MM.1S (cell line): ENCODE results near the gene S1PR5.

ENCODE experiments used
- CTCF ChIP-seq: fragments of 300-600 bp; sonication (generic); IDR thresholded peaks from 2 replicates; pipeline ENCODE4 v1.5.1; 2016; ENCODE audit warnings: antibody characterized with exemption, low read length, mixed read lengths
- EZH2 ChIP-seq: fragments of 300-600 bp; sonication (generic); optimal IDR thresholded peaks from 2 replicates; pipeline ENCODE3; 2017; ENCODE audit warnings: low read depth, mild to moderate bottlenecking, antibody characterized with exemption, low read length, mixed read lengths
- EZH2phosphoT487 ChIP-seq: fragments of 300-600 bp; sonication (generic); IDR thresholded peaks from 2 replicates; pipeline ENCODE4 v1.6.1; 2018; ENCODE audit warnings: antibody characterized with exemption, low read length

- TF ChIP-seq CTCF (no peak), EZH2 (no peak), EZH2phosphoT487 (no peak)
These were observed 48.5 kb upstream of the S1PR5 start, which contains the start of gene KRI1 for GRCh38 chr19:10565567-10566407.
